Activated naive CD4-positive, alpha-beta T cell treated with anti-CD3 and anti-CD28 coated beads, Interleukin-2, amount 10 ng/mL, durations not matched to agents 5 hours and 36 hours (primary cell): ENCODE measurements around the gene PRAMEF15. TPM values are rescaled to one million over a fixed set of nuclear protein-coding genes. Genes with fewer than 3 reads are reported as not detected.

Experiments used
- total RNA-seq, 2 experiments: library from RNA; stranded (reverse); gene quantifications; one replicate each; pipeline ENCODE4 v1.2.3, GENCODE V29; 2021

Gene PRAMEF15
- total RNA-seq = not detected

DNA sequence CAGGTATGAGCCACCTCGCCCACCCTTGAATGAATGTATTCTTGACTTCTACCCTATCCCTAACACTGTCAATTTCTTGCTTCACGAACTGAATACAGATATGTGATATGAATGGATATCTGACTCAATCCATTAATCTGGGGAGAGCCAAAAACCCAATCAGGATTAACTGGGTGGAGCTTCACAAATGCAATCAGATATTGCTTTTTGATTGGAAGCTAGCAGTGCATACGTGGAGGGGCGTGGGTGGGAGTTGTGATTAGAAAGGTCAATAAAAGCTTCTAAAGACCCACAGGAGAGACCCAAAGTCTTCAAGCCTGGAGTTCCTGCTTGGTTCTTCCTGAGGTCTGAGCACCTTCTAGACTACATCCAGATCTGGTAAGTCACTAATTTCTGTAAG lies at the start of gene PRAMEF15:
Gene PRAMEF15 (plus strand): TSS at position 301 of the 400 bp plus-strand sequence. CDS start 2,827 bp downstream, outside the sequence.

DNA sequence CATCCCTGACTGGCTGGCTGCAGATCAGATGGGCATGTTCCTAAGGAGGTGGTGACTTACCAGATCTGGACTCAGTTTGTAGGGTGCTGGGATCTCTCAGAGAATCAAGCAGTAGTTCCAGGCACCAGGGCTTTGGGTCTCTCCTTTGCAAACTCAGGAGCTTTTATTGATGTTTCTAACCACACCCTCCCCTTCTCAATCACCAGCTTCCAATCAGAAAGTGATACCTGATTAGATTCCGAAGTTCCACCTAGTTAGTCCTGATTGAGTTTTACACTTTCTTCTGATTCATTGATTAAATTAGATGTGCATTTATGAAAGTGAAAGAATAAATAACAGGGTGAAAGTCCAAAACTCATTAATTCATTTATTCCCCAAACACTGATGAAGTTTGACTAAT lies 30.3 kb upstream of the PRAMEF15 start, which contains the start of gene PRAMEF8:
Gene PRAMEF8 (minus strand): TSS at position 101 of the 400 bp plus-strand sequence. CDS start 1,046 bp downstream, outside the sequence.

DNA sequence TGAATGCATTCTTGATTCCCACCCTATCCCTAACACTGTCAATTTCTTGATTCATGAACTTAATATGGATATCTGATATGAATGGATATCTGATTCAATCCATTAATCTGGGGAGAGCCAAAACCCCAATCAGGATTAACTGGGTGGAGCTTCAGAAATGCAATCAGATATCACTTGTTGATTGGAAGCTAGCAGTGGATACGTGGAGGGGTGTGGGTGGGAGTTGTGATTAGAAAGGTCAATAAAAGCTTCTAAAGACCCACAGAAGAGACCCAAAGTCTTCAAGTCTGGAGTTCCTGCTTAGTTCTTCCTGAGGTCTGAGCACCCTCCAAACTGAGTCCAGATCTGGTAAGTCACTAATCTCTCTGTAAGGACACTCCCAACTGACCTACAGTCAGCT lies 12.1 kb upstream of the PRAMEF15 start, which contains the start of gene PRAMEF33:
Gene PRAMEF33 (plus strand): TSS at position 301 of the 400 bp plus-strand sequence. CDS start 2,416 bp downstream, outside the sequence.

GRCh38 chr1:13347034-13347433 lies 31.7 kb downstream of the PRAMEF15 start, which contains the start of gene PRAMEF14:
Gene PRAMEF14, minus strand, starts transcription at chr1:13347134. Its CDS starts 1,820 bp downstream, at chr1:13345314.

Other genes with a start within 250 kb of the PRAMEF15 start
- not detected for gene PRAMEF25, start 244.8 kb upstream of the PRAMEF15 start, total RNA-seq
- gene HNRNPCL2, start 198.7 kb upstream of the PRAMEF15 start, total RNA-seq = not detected
- gene PRAMEF26, start 159.6 kb upstream of the PRAMEF15 start, total RNA-seq = not detected
- gene HNRNPCL4, start 149.9 kb upstream of the PRAMEF15 start, total RNA-seq = not detected
- gene PRAMEF9, start 143.7 kb upstream of the PRAMEF15 start, total RNA-seq = not detected
- not detected for gene PRAMEF13, start 114.2 kb upstream of the PRAMEF15 start, total RNA-seq
- gene PRAMEF18, start 89.4 kb upstream of the PRAMEF15 start, total RNA-seq = not detected
- not detected for gene PRAMEF5, start 61.4 kb upstream of the PRAMEF15 start, total RNA-seq
- gene PRAMEF8, start 30.4 kb upstream of the PRAMEF15 start, total RNA-seq = not detected
- not detected for gene PRAMEF33, start 12.0 kb upstream of the PRAMEF15 start, total RNA-seq
- gene PRAMEF14, start 31.6 kb downstream of the PRAMEF15 start, total RNA-seq = not detected
- gene PRAMEF19, start 56.4 kb downstream of the PRAMEF15 start, total RNA-seq = not detected
- gene PRAMEF17, start 74.1 kb downstream of the PRAMEF15 start, total RNA-seq = not detected
- not detected for gene PRAMEF20, start 94.9 kb downstream of the PRAMEF15 start, total RNA-seq
- not detected for gene LRRC38, start 198.4 kb downstream of the PRAMEF15 start, total RNA-seq